Left renal cortex interstitium (tissue), 4 donors: ENCODE data around the gene SEMA5A. TPM values are rescaled to one million over a fixed set of nuclear protein-coding genes. Genes with fewer than 3 reads are reported as not detected.

ENCODE experiments used
- DNase-seq, 4 donors: peaks; one replicate each; pipeline ENCODE4 v3.0.0-alpha.2; 2013; ENCODE audit warnings: low read depth in 4 of 4, low spot score in 2 of 4, missing footprints in 1 of 4
- polyA plus RNA-seq, 4 donors: library from polyadenylated mRNA; unstranded; fragments of 120-200 nt; gene quantifications; one replicate each; pipeline ENCODE4 v1.2.1, GENCODE V29; 2013; ENCODE audit not compliant: insufficient read length in 4 of 4

The SEMA5A gene
- polyA plus RNA-seq, 4 donors, result 34.7 to 37.4 (median 36.2) TPM

GRCh38 chr5:9452181-9452580, 93.7 kb downstream of the SEMA5A start:
- no peak for DNase-seq

GRCh38 chr5:9451037-9451436, 94.8 kb downstream of the SEMA5A start:
- DNase-seq, result no peak

- DNase-seq, result no peak
Measured at GRCh38 chr5:9447691-9448090, 98.2 kb downstream of the SEMA5A start.

- DNase-seq, result no peak
Measured at GRCh38 chr5:9445826-9446388, 100.0 kb downstream of the SEMA5A start.

GRCh38 chr5:9444346-9444745, 101.5 kb downstream of the SEMA5A start:
- DNase-seq, result no peak

- no peak for DNase-seq
Measured at GRCh38 chr5:9441610-9442009, 104.3 kb downstream of the SEMA5A start.

- DNase-seq, result no peak
Measured at GRCh38 chr5:9440517-9440916, 105.4 kb downstream of the SEMA5A start.

- DNase-seq, result no peak
Measured at GRCh38 chr5:9439531-9440292, 106.2 kb downstream of the SEMA5A start.

GRCh38 chr5:9438596-9439354, 107.1 kb downstream of the SEMA5A start:
- no peak for DNase-seq

GRCh38 chr5:9437741-9438240, 108.1 kb downstream of the SEMA5A start:
- DNase-seq, result no peak

- DNase-seq, result no peak
Measured at GRCh38 chr5:9431496-9432258, 114.2 kb downstream of the SEMA5A start.

- DNase-seq, result no peak
Measured at GRCh38 chr5:9431151-9431495, 114.8 kb downstream of the SEMA5A start.

- DNase-seq, result no peak
Measured at GRCh38 chr5:9430306-9430705, 115.6 kb downstream of the SEMA5A start.

- no peak for DNase-seq
Measured at GRCh38 chr5:9429691-9430215, 116.1 kb downstream of the SEMA5A start.

GRCh38 chr5:9428272-9428671, 117.6 kb downstream of the SEMA5A start:
- DNase-seq, result no peak

- DNase-seq, result no peak
Measured at GRCh38 chr5:9425710-9426109, 120.2 kb downstream of the SEMA5A start.

- DNase-seq, result no peak
Measured at GRCh38 chr5:9423571-9423970, 122.3 kb downstream of the SEMA5A start.

- no peak for DNase-seq
Measured at GRCh38 chr5:9421884-9422283, 124.0 kb downstream of the SEMA5A start.

GRCh38 chr5:9419794-9420193, 126.1 kb downstream of the SEMA5A start:
- no peak for DNase-seq

- DNase-seq, result no peak
Measured at GRCh38 chr5:9415566-9415965, 130.3 kb downstream of the SEMA5A start.

- DNase-seq, result no peak
Measured at GRCh38 chr5:9415091-9415490, 130.8 kb downstream of the SEMA5A start.
